ENCODE measurements around the gene STAG3.
A peak's percentile ranks its signal among the peaks of the same experiment; 100 is the strongest.
"Not testable (repeated sequence)": the region's sequence is repeated elsewhere in the genome, so short reads cannot be mapped to it uniquely, and the experiment has no call there.

STAG3 gene

GRCh38 chr7:100175296-100175935 is 2.3 kb upstream of the STAG3 start:
- no peaks in the 10 kb centered on the region for H3K9me3 ChIP-seq (ENCODE audit: control insufficient read depth, low read length)
- H3K27me3 ChIP-seq (replicated peaks; ENCODE audit: control insufficient read depth, insufficient read depth, low read length, poor library complexity, severe bottlenecking): no peaks in the 10 kb centered on the region
- peaks cover 17% of the 10 kb centered on the region for H3K4me1 ChIP-seq (ENCODE audit: control insufficient read depth, insufficient read depth, low read length, poor library complexity, severe bottlenecking)
- H3K27ac ChIP-seq (ENCODE audit: insufficient read depth, low read length, poor library complexity, severe bottlenecking): no peak overlapping the region
- no peak overlapping the region for H3K4me3 ChIP-seq (ENCODE audit: insufficient read depth, low read depth, low read length, poor library complexity, severe bottlenecking)
- no peaks in the 10 kb centered on the region for H3K36me3 ChIP-seq (ENCODE audit: control insufficient read depth, insufficient read depth, low read length)
- DNase-seq: no peak

- Histone ChIP-seq H3K4me3 (ENCODE audit: insufficient read depth, low read depth, low read length, poor library complexity, severe bottlenecking) (peak overlapping the region; percentile 66), H3K36me3 (ENCODE audit: control insufficient read depth, insufficient read depth, low read length) (no peaks in the 10 kb centered on the region), H3K27ac (ENCODE audit: insufficient read depth, low read length, poor library complexity, severe bottlenecking) (peak overlapping the region; percentile 2), H3K4me1 (ENCODE audit: control insufficient read depth, insufficient read depth, low read length, poor library complexity, severe bottlenecking) (peaks cover 15% of the 10 kb centered on the region), H3K9me3 (ENCODE audit: control insufficient read depth, low read length) (no peaks in the 10 kb centered on the region), H3K27me3 (replicated peaks; ENCODE audit: control insufficient read depth, insufficient read depth, low read length, poor library complexity, severe bottlenecking) (no peaks in the 10 kb centered on the region)
- no peak for DNase-seq
Observed at GRCh38 chr7:100176096-100177044, 1.3 kb upstream of the STAG3 start.

DNA sequence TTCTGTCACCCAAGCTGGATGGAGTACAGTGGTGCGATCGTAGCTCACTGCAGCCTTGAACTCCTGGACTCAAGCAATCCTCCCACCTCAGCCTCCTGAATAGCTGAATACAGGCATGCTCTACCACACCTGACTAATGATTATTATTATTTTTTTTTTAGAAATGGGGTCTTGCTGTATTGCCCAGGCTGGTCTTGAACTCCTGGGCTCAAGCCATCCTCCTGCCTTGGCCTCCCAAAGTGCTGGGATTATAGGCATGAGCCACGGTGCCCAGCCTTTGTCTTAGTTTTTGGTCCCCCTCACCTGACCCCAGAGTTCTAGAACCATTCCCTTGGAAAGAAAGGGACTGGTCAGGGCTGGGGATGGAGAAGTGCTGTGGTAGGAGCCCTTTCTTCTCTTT is 2.4 kb downstream of the STAG3 start:
- peaks cover 15% of the 10 kb centered on the region for H3K4me1 ChIP-seq (ENCODE audit: control insufficient read depth, insufficient read depth, low read length, poor library complexity, severe bottlenecking)
- not testable (repeated sequence) for DNase-seq

GRCh38 chr7:100182616-100183015 is 4.9 kb downstream of the STAG3 start:
- not testable (repeated sequence) for H3K27me3 ChIP-seq (replicated peaks; ENCODE audit: control insufficient read depth, insufficient read depth, low read length, poor library complexity, severe bottlenecking); H3K36me3 ChIP-seq (ENCODE audit: control insufficient read depth, insufficient read depth, low read length); DNase-seq; H3K27ac ChIP-seq (ENCODE audit: insufficient read depth, low read length, poor library complexity, severe bottlenecking); H3K4me3 ChIP-seq (ENCODE audit: insufficient read depth, low read depth, low read length, poor library complexity, severe bottlenecking); H3K9me3 ChIP-seq (ENCODE audit: control insufficient read depth, low read length); H3K4me1 ChIP-seq (ENCODE audit: control insufficient read depth, insufficient read depth, low read length, poor library complexity, severe bottlenecking)

More for the DNA sequence above, 2.4 kb downstream of the STAG3 start:
- H3K4me3 ChIP-seq (ENCODE audit: insufficient read depth, low read depth, low read length, poor library complexity, severe bottlenecking); H3K9me3 ChIP-seq (ENCODE audit: control insufficient read depth, low read length); H3K27ac ChIP-seq (ENCODE audit: insufficient read depth, low read length, poor library complexity, severe bottlenecking); H3K36me3 ChIP-seq (ENCODE audit: control insufficient read depth, insufficient read depth, low read length); H3K27me3 ChIP-seq (replicated peaks; ENCODE audit: control insufficient read depth, insufficient read depth, low read length, poor library complexity, severe bottlenecking): not testable (repeated sequence)

DNA sequence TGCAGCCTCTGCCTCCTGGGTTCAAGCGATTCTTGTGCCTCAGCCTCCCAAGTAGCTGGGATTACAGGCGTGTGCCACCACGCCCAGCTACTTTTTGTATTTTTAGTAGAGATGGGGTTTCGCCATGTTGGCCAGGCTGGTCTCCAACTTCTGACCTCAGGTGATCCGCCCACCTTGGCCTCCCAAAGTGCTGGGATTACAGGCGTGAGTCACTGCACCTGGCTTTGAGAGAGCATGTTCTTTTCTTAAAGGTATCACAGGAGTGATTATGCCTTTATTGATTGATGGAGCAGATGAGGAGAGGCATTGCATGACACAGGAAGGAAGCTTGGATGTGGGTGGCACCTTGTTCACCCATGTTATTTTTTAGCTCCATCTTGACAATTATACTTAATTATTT is 5.4 kb downstream of the STAG3 start:
- not testable (repeated sequence) for DNase-seq

GRCh38 chr7:100185726-100186125 is 8.0 kb downstream of the STAG3 start:
- Histone ChIP-seq H3K27me3 (replicated peaks; ENCODE audit: control insufficient read depth, insufficient read depth, low read length, poor library complexity, severe bottlenecking) (no peaks in the 10 kb centered on the region), H3K4me3 (ENCODE audit: insufficient read depth, low read depth, low read length, poor library complexity, severe bottlenecking) (no peak overlapping the region), H3K27ac (ENCODE audit: insufficient read depth, low read length, poor library complexity, severe bottlenecking) (no peak overlapping the region), H3K9me3 (ENCODE audit: control insufficient read depth, low read length) (no peaks in the 10 kb centered on the region), H3K4me1 (ENCODE audit: control insufficient read depth, insufficient read depth, low read length, poor library complexity, severe bottlenecking) (peaks cover 3% of the 10 kb centered on the region), H3K36me3 (ENCODE audit: control insufficient read depth, insufficient read depth, low read length) (no peaks in the 10 kb centered on the region)
- no peak for DNase-seq

More for the DNA sequence above, 5.4 kb downstream of the STAG3 start:
- H3K36me3 ChIP-seq (ENCODE audit: control insufficient read depth, insufficient read depth, low read length); H3K27ac ChIP-seq (ENCODE audit: insufficient read depth, low read length, poor library complexity, severe bottlenecking); H3K9me3 ChIP-seq (ENCODE audit: control insufficient read depth, low read length); H3K4me1 ChIP-seq (ENCODE audit: control insufficient read depth, insufficient read depth, low read length, poor library complexity, severe bottlenecking); H3K4me3 ChIP-seq (ENCODE audit: insufficient read depth, low read depth, low read length, poor library complexity, severe bottlenecking); H3K27me3 ChIP-seq (replicated peaks; ENCODE audit: control insufficient read depth, insufficient read depth, low read length, poor library complexity, severe bottlenecking): not testable (repeated sequence)

DNA sequence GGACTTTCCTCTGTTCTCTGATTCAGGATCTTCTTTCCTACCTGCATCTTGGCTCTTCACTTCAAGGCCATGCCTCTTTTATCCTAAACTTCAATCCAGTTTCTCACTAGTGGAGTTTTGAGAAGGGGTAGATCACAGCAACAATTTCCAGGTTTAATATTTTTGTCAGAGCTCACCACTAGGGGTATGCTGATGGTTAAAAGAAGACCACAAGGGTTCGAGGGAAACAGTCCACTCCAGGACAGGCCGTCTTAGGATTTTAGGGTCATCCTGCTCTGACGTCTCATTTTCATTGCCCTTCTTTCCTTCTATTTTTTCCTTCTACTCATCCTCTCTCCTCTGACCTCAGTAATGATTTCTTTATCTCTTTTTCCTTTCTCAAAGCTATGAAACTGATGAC is 11.3 kb downstream of the STAG3 start:
- H3K27me3 ChIP-seq (replicated peaks; ENCODE audit: control insufficient read depth, insufficient read depth, low read length, poor library complexity, severe bottlenecking): no peaks in the 10 kb centered on the region
- H3K4me1 ChIP-seq (ENCODE audit: control insufficient read depth, insufficient read depth, low read length, poor library complexity, severe bottlenecking): no peaks in the 10 kb centered on the region
- no peaks in the 10 kb centered on the region for H3K9me3 ChIP-seq (ENCODE audit: control insufficient read depth, low read length)
- H3K27ac ChIP-seq (ENCODE audit: insufficient read depth, low read length, poor library complexity, severe bottlenecking): no peak overlapping the region
- DNase-seq: no peak
- H3K4me3 ChIP-seq (ENCODE audit: insufficient read depth, low read depth, low read length, poor library complexity, severe bottlenecking): no peak overlapping the region
- H3K36me3 ChIP-seq (ENCODE audit: control insufficient read depth, insufficient read depth, low read length): no peaks in the 10 kb centered on the region

DNA sequence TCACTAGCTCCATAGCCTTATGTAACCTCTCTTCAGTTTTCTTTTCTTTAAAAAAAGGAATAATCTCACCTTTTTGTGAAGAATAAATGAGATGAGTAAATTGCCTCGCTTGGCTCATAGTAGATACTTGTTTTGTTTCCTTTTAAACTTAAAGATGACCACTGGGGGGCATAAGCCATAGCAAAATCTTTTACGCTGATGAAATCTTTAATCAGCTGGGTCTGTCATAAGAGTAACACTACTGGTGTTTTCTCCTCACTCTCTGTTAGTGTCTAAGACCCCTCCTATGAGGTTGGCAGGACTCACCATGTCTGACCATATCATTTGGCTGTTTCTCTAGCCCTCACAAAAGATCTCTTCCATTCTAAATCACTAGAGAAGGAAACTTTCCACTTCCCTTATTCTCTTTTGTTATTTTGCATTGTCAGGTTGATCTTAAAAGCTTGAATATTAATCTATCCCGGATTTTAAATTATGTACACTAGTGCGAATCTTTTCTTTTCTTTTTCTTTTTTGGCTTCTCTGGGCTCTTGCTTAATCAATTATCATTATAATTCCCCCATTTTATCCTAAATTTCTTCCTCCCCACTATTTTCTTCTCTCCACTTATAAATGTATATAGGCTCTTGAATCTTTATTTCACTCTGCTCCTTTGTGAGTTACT is 12.5 kb downstream of the STAG3 start:
- H3K27me3 ChIP-seq (replicated peaks; ENCODE audit: control insufficient read depth, insufficient read depth, low read length, poor library complexity, severe bottlenecking): no peaks in the 10 kb centered on the region
- DNase-seq: no peak
- no peak overlapping the region for H3K27ac ChIP-seq (ENCODE audit: insufficient read depth, low read length, poor library complexity, severe bottlenecking)
- H3K9me3 ChIP-seq (ENCODE audit: control insufficient read depth, low read length): no peaks in the 10 kb centered on the region
- no peaks in the 10 kb centered on the region for H3K36me3 ChIP-seq (ENCODE audit: control insufficient read depth, insufficient read depth, low read length)
- no peaks in the 10 kb centered on the region for H3K4me1 ChIP-seq (ENCODE audit: control insufficient read depth, insufficient read depth, low read length, poor library complexity, severe bottlenecking)
- no peak overlapping the region for H3K4me3 ChIP-seq (ENCODE audit: insufficient read depth, low read depth, low read length, poor library complexity, severe bottlenecking)

- no peak overlapping the region for H3K27ac ChIP-seq (ENCODE audit: insufficient read depth, low read length, poor library complexity, severe bottlenecking)
- H3K36me3 ChIP-seq (ENCODE audit: control insufficient read depth, insufficient read depth, low read length): no peaks in the 10 kb centered on the region
- H3K4me1 ChIP-seq (ENCODE audit: control insufficient read depth, insufficient read depth, low read length, poor library complexity, severe bottlenecking): no peaks in the 10 kb centered on the region
- DNase-seq: no peak
- no peaks in the 10 kb centered on the region for H3K9me3 ChIP-seq (ENCODE audit: control insufficient read depth, low read length)
- H3K4me3 ChIP-seq (ENCODE audit: insufficient read depth, low read depth, low read length, poor library complexity, severe bottlenecking): no peak overlapping the region
- H3K27me3 ChIP-seq (replicated peaks; ENCODE audit: control insufficient read depth, insufficient read depth, low read length, poor library complexity, severe bottlenecking): no peaks in the 10 kb centered on the region
Observed at GRCh38 chr7:100191775-100192174, 14.1 kb downstream of the STAG3 start.

Measured in effector memory CD4-positive, alpha-beta T cell (primary cell).